Endothelial cell of umbilical vein (primary cell): ENCODE results near the gene ZSWIM7.

ENCODE experiments used
- EZH2 ChIP-seq: IDR thresholded peaks from 2 replicates; pipeline ENCODE4 v1.6.1; 2012; ENCODE audit warnings: borderline replicate concordance, low read depth, mild to moderate bottlenecking, moderate library complexity, low read length, inconsistent platforms; ENCODE audit not compliant: severe bottlenecking
- FOS ChIP-seq: IDR thresholded peaks from 2 replicates; pipeline ENCODE4 v1.6.1; 2011; ENCODE audit warnings: mild to moderate bottlenecking, low read length, moderate library complexity, borderline replicate concordance; ENCODE audit not compliant: insufficient read depth
- JUN ChIP-seq: IDR thresholded peaks from 2 replicates; pipeline ENCODE4 v1.6.1; 2011; ENCODE audit warnings: borderline replicate concordance, low read depth; ENCODE audit not compliant: insufficient read length, insufficient read depth
- MYC ChIP-seq: IDR thresholded peaks from one replicate; pipeline ENCODE4 v1.6.1; 2011; ENCODE audit warnings: mild to moderate bottlenecking, low read depth, low read length
- POLR2A ChIP-seq: IDR thresholded peaks from 2 replicates; pipeline ENCODE4 v1.6.1; 2012; ENCODE audit warnings: low read depth, mild to moderate bottlenecking, control low read depth, low read length
- POLR2AphosphoS5 ChIP-seq: IDR thresholded peaks from 2 replicates; pipeline ENCODE4 v1.6.1; 2012; ENCODE audit warnings: low read depth, mild to moderate bottlenecking, control low read depth, low read length, moderate library complexity; ENCODE audit not compliant: insufficient read depth
- TF ChIP-seq, protein P1 (sequence below), 2 donors: IDR thresholded peaks; 1 replicate in 1 of 2; 2 replicates in 1 of 2; pipeline ENCODE4 v1.5.1; 2011; ENCODE audit warnings: low read length in 2 of 2, mild to moderate bottlenecking in 2 of 2, moderate library complexity in 2 of 2, control low read depth in 1 of 2, inconsistent platforms in 1 of 2, low read depth in 1 of 2; ENCODE audit not compliant: insufficient read depth in 1 of 2; ENCODE audit errors: extremely low read depth in 1 of 2
- TF ChIP-seq, protein P2 (sequence below): IDR thresholded peaks from 2 replicates; pipeline ENCODE4 v1.6.1; 2011; ENCODE audit not compliant: insufficient read depth, insufficient read length

DNA sequence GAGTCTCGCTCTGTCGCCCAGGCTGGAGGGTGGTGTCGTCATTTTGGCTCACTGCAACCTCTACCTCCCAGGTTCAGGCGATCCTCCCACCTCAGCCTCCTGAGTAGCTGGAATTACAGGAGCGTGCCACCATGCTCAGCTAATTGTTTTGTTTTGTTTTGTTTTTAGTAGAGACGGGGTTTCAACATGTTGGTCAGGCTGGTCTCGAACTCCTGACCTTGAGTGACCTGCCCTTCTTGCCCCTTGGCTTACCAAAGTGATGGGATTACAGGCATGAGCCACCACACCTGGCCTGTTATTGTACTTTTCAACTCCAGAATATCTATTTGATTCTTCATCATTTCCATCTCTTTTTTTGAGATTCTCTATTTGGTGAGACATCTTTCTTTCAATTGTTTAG, 63.6 kb downstream of the ZSWIM7 start:
- TF ChIP-seq, protein P1, sequence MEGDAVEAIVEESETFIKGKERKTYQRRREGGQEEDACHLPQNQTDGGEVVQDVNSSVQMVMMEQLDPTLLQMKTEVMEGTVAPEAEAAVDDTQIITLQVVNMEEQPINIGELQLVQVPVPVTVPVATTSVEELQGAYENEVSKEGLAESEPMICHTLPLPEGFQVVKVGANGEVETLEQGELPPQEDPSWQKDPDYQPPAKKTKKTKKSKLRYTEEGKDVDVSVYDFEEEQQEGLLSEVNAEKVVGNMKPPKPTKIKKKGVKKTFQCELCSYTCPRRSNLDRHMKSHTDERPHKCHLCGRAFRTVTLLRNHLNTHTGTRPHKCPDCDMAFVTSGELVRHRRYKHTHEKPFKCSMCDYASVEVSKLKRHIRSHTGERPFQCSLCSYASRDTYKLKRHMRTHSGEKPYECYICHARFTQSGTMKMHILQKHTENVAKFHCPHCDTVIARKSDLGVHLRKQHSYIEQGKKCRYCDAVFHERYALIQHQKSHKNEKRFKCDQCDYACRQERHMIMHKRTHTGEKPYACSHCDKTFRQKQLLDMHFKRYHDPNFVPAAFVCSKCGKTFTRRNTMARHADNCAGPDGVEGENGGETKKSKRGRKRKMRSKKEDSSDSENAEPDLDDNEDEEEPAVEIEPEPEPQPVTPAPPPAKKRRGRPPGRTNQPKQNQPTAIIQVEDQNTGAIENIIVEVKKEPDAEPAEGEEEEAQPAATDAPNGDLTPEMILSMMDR (IDR thresholded peaks at IDR 0.05; ENCODE audit: extremely low read depth in 1 of 2, insufficient read depth in 1 of 2, low read depth in 1 of 2, low read length in 2 of 2), result no peak
- no peak for TF ChIP-seq MYC
- TF ChIP-seq POLR2AphosphoS5, result no peak
- TF ChIP-seq, protein P2, sequence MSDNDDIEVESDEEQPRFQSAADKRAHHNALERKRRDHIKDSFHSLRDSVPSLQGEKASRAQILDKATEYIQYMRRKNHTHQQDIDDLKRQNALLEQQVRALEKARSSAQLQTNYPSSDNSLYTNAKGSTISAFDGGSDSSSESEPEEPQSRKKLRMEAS, result no peak
- no peak for TF ChIP-seq POLR2A
- no peak for TF ChIP-seq FOS
- TF ChIP-seq EZH2, result no peak
- TF ChIP-seq JUN, result no peak
